K562 (cell line): ENCODE measurements around the gene C19orf67. TPM values are rescaled to one million over a fixed set of nuclear protein-coding genes. Genes with fewer than 3 reads are reported as not detected.

Experiments used
- CXXC5 ChIP-seq: fragments of 250-450 bp; sonication (Bioruptor Pico); IDR thresholded peaks from 2 replicates; pipeline ENCODE4 v1.8.0; 2022; ENCODE audit warnings: inconsistent platforms, mild to moderate bottlenecking, moderate library complexity
- MAFK ChIP-seq: IDR thresholded peaks from 2 replicates; pipeline ENCODE4 v1.6.1; 2011; ENCODE audit warnings: low read length, improper control_type of control experiment
- MED1 ChIP-seq: sonication (generic); formaldehyde crosslinking; IDR thresholded peaks from 2 replicates; pipeline ENCODE4 v1.8.1; 2023; ENCODE audit warnings: missing genetic modification reagents, borderline replicate concordance
- NEUROD1 ChIP-seq: fragments of 150-350 bp; IDR thresholded peaks from 2 replicates; pipeline ENCODE4 v1.6.1; 2014; ENCODE audit warnings: borderline replicate concordance, low read length, low read depth; ENCODE audit not compliant: partially characterized antibody
- NRF1 ChIP-seq, 2 experiments: fragments of 450-650 bp; IDR thresholded peaks in 1 of 2; conservative IDR thresholded peaks in 1 of 2; 2 replicates each; pipeline ENCODE4 v1.6.1; 2014; ENCODE audit warnings: mild to moderate bottlenecking in 2 of 2
- NUFIP1 ChIP-seq: fragments of 450-650 bp; IDR thresholded peaks from 2 replicates; pipeline ENCODE4 v1.6.1; 2018; ENCODE audit not compliant: partially characterized antibody
- PKNOX1 ChIP-seq: fragments of 450-650 bp; IDR thresholded peaks from 2 replicates; pipeline ENCODE4 v1.6.1; 2016
- RNF2 ChIP-seq: sonication (generic); IDR thresholded peaks from 2 replicates; pipeline ENCODE4 v1.6.1; 2016
- XRCC5 ChIP-seq: fragments of 200-400 bp; formaldehyde crosslinking; IDR thresholded peaks from 2 replicates; pipeline ENCODE4 v1.6.1; 2017; ENCODE audit warnings: low read depth, mild to moderate bottlenecking, low read length
- YY1 ChIP-seq, 3 experiments: IDR thresholded peaks; 2 replicates each; pipeline ENCODE4 v1.6.1; 2011; ENCODE audit warnings: low read length in 2 of 3, mild to moderate bottlenecking in 2 of 3, moderate library complexity in 2 of 3, borderline replicate concordance in 1 of 3, control low read depth in 1 of 3, low read depth in 1 of 3; ENCODE audit not compliant: insufficient read depth in 3 of 3, insufficient replicate concordance in 2 of 3, control insufficient read depth in 1 of 3, insufficient read length in 1 of 3; ENCODE audit errors: extremely low read depth in 1 of 3
- ZC3H8 ChIP-seq: fragments of 450-650 bp; IDR thresholded peaks from 2 replicates; pipeline ENCODE4 v1.6.1; 2017
- ZNF143 ChIP-seq: sonication (generic); formaldehyde crosslinking; IDR thresholded peaks from 2 replicates; pipeline ENCODE4 v1.9.0; 2022; ENCODE audit warnings: mild to moderate bottlenecking, missing genetic modification reagents
- ZNF311 ChIP-seq: fragments of 250-450 bp; sonication (Bioruptor Pico); IDR thresholded peaks from 2 replicates; pipeline ENCODE4 v1.4.0; 2020; ENCODE audit warnings: mild to moderate bottlenecking, moderate library complexity
- ZNF41 ChIP-seq: fragments of 250-450 bp; sonication (Bioruptor Pico); conservative IDR thresholded peaks from 2 replicates; pipeline ENCODE4 v1.4.0; 2020; ENCODE audit warnings: mild to moderate bottlenecking
- ZNF592 ChIP-seq: fragments of 450-650 bp; IDR thresholded peaks from 2 replicates; pipeline ENCODE4 v1.6.1; 2017; ENCODE audit warnings: antibody characterized with exemption, mild to moderate bottlenecking
- polyA plus RNA-seq, 8 experiments: library from polyadenylated mRNA; depleted of rRNA in 4 of 8; stranded (reverse) in 5 of 8; unstranded in 3 of 8; fragments of >200 nt; fragmentation: Nextera tagmentation in 2 of 8; fragmentation: Illumina TruSeq in 1 of 8; extraction: Ambion mirVana in 2 of 8; extraction: Trizol in 1 of 8; gene quantifications; 2 replicates each; pipeline versions ENCODE4 v1.2.1 to v1.2.3, GENCODE V29; 2011 to 2014; ENCODE audit warnings: inconsistent platforms in 1 of 8, missing spikeins in 1 of 8
- total RNA-seq, 7 experiments: library from RNA; depleted of rRNA in 6 of 7; stranded (reverse); fragments of >200 nt in 6 of 7; fragmentation: Illumina TruSeq in 2 of 7; extraction: Trizol in 2 of 7; gene quantifications; 2 replicates each; pipeline versions ENCODE4 v1.2.1 to v1.2.3, GENCODE V29; 2011 to 2021; ENCODE audit warnings: low replicate concordance in 1 of 7
- TF ChIP-seq, protein P1 (sequence below): sonication (generic); formaldehyde crosslinking; IDR thresholded peaks from 2 replicates; pipeline ENCODE4 v1.8.0; 2022; ENCODE audit warnings: missing genetic modification reagents, mild to moderate bottlenecking, moderate library complexity, borderline replicate concordance
- TF ChIP-seq, protein P2 (sequence below): sonication (generic); formaldehyde crosslinking; IDR thresholded peaks from 2 replicates; pipeline ENCODE4 v1.8.1; 2023; ENCODE audit warnings: mild to moderate bottlenecking, missing genetic modification reagents
- TF ChIP-seq, protein P3 (sequence below): sonication (generic); formaldehyde crosslinking; IDR thresholded peaks from 2 replicates; pipeline ENCODE4 v1.8.0; 2022; ENCODE audit warnings: mild to moderate bottlenecking, missing genetic modification reagents

Gene C19orf67
- total and polyA plus RNA-seq, 9 of the 15 experiments (the other 6 are each of a cell fraction or from before 2014, with no cell fraction given), result 0.29 to 1.8 (median 0.51) TPM; not detected in 3

GRCh38 chr19:14113762-14114414 lies 28.3 kb upstream of the C19orf67 start (continued):
- TF ChIP-seq ZNF592 (0 out of 2 replicates have a peak, but pooled peaks have one; percentile 44), ZNF311 (CRISPR knock-in tag) (0 out of 2 replicates have a peak, but pooled peaks have one; percentile 47), CXXC5 (CRISPR knock-in tag) (peak; percentile 50; the same call in 1 of the 2 replicates), NUFIP1 (no peak), MED1 (no peak), ZNF143 (CRISPR knock-in tag) (no peak; the same call in 1 of the 2 replicates), RNF2 (no peak; the same call in 1 of the 2 replicates), MAFK (no peak), YY1 (IDR thresholded peaks at IDR 0.05; ENCODE audit: borderline replicate concordance in 1 of 3, control insufficient read depth in 1 of 3, extremely low read depth in 1 of 3, insufficient read depth in 3 of 3, insufficient read length in 1 of 3, insufficient replicate concordance in 2 of 3, low read depth in 1 of 3, low read length in 2 of 3) (peak in 2 of 3 experiments; percentile 24 to 43), PKNOX1 (peak; percentile 81), ZNF41 (CRISPR knock-in tag) (no peak), ZC3H8 (no peak), XRCC5 (peak; percentile 77), NRF1 (conservative IDR thresholded peaks at IDR 0.05 in 1 of 2, IDR thresholded peaks at IDR 0.05 in 1 of 2) (0 out of 4 replicates have a peak, but pooled peaks of 1 of the 2 experiments have one; percentile 24), NEUROD1 (peak; percentile 45)
- TF ChIP-seq, protein P1, sequence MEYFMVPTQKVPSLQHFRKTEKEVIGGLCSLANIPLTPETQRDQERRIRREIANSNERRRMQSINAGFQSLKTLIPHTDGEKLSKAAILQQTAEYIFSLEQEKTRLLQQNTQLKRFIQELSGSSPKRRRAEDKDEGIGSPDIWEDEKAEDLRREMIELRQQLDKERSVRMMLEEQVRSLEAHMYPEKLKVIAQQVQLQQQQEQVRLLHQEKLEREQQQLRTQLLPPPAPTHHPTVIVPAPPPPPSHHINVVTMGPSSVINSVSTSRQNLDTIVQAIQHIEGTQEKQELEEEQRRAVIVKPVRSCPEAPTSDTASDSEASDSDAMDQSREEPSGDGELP (CRISPR knock-in tag), result peak; percentile 85
- TF ChIP-seq, protein P2, sequence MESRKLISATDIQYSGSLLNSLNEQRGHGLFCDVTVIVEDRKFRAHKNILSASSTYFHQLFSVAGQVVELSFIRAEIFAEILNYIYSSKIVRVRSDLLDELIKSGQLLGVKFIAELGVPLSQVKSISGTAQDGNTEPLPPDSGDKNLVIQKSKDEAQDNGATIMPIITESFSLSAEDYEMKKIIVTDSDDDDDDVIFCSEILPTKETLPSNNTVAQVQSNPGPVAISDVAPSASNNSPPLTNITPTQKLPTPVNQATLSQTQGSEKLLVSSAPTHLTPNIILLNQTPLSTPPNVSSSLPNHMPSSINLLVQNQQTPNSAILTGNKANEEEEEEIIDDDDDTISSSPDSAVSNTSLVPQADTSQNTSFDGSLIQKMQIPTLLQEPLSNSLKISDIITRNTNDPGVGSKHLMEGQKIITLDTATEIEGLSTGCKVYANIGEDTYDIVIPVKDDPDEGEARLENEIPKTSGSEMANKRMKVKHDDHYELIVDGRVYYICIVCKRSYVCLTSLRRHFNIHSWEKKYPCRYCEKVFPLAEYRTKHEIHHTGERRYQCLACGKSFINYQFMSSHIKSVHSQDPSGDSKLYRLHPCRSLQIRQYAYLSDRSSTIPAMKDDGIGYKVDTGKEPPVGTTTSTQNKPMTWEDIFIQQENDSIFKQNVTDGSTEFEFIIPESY (CRISPR knock-in tag), result 0 out of 2 replicates have a peak, but pooled peaks have one; percentile 36
- TF ChIP-seq, protein P3, sequence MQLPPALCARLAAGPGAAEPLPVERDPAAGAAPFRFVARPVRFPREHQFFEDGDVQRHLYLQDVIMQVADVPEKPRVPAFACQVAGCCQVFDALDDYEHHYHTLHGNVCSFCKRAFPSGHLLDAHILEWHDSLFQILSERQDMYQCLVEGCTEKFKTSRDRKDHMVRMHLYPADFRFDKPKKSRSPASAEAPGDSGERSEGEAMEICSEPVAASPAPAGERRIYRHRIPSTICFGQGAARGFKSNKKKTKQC, result peak; percentile 51; the same call in 1 of the 2 replicates
